HG03060 (cell line): Measurements from ENCODE around the gene HOXD10.

Experiments used
- ATAC-seq: cut with Tn5 transposase; IDR thresholded peaks from one replicate; pipeline ENCODE4 v1.9.1; 2021; ENCODE audit warnings: low read depth, moderate number of reproducible peaks; ENCODE audit not compliant: unreplicated experiment

Gene HOXD10

DNA sequence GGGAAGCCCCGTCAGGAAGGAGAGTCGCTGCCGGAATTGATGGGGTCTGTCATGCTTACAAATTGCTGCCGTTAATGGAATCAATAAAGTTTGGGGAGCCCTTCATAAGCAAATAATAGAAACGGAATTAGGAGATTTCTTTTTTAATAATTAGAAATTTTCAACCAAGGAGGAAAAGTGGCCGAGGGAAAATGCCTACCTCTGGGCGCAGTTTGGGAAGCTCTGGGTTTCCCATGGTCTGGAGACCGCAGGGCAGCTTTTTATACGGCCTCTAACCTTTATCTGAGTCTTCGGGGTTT, 34.1 kb upstream of the HOXD10 start:
- no peak for ATAC-seq

- no peak for ATAC-seq
These were observed 33.5 kb upstream of the HOXD10 start for GRCh38 chr2:176082824-176083751.

GRCh38 chr2:176083796-176084261, 32.7 kb upstream of the HOXD10 start, which contains the start of gene EVX2:
Gene EVX2, minus strand, starts transcription at chr2:176083962. Its CDS starts 186 bp downstream, at chr2:176083776.
- no peak for ATAC-seq

DNA sequence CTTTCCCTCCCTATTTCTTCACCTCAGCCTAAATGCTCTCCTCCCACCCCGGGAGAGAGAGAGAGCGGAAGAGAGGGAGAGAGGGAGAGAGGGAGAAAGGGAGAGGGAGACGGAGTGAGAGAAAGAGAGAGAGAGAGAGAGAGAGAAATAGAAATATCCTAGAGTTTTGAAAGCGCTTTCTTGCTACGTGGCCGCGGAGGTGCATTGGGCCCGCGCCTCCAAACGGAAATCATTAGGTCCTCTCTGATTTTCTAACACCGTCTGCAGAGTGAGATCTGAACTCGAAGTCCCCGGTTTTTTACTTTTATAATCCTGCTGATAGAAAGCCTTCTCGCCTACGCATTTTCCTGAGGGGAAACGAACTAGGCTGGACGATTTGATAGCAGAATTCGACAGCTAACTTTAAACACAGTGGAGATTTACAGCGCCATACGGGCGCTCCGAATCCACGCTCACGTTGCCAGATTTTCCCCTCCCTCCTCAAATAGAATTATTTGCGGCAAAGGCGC, 31.9 kb upstream of the HOXD10 start:
- ATAC-seq = no peak

- no peak for ATAC-seq
These were observed 31.3 kb upstream of the HOXD10 start for GRCh38 chr2:176085120-176085788.

DNA sequence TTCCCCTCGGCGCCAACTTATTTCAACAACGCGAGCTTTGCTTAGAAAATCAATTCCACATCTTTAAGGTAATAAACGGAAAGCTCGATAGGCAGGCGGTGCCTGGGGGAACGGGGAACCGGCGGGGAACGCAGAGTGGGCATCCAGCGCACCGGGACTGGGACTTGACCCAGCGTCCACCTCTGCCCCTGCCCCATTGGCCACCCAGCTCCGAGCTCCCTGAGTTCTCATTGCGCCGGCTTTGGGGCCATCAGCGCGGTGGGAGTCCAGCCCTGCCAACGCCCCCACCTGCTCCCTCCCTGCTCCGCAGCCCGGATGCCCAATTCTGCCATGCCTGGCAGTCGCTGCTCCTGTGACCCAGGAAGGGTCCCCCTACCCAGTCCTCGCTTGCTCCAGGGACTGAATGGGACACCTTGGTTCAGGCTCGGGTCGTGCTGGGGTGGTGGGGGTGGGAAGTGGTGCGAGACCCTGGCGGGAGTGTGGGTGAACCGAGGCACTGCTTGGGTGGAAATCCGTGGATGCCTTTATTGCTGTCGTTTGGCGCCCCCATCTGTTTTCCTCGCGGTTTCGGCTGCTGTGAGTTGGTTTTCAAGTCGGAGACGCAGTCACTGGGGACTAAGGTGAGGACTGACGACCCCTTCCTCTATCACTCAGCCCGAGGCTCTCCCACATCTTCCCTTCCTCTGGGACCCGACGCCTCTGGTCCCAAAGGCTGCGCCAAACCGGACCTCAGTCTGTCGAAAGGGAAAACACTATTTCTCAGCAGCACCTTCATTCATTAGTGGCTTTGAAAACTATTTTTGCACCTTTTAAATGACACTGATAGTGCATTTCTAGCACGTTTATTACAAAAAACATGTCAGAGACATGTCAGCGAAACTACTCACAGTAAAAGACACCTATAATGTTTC, 30.5 kb upstream of the HOXD10 start:
- ATAC-seq = no peak

- no peak for ATAC-seq
These were observed 29.1 kb upstream of the HOXD10 start for GRCh38 chr2:176087330-176088047.

- no peak for ATAC-seq
These were observed 28.3 kb upstream of the HOXD10 start for GRCh38 chr2:176088048-176088936.

DNA sequence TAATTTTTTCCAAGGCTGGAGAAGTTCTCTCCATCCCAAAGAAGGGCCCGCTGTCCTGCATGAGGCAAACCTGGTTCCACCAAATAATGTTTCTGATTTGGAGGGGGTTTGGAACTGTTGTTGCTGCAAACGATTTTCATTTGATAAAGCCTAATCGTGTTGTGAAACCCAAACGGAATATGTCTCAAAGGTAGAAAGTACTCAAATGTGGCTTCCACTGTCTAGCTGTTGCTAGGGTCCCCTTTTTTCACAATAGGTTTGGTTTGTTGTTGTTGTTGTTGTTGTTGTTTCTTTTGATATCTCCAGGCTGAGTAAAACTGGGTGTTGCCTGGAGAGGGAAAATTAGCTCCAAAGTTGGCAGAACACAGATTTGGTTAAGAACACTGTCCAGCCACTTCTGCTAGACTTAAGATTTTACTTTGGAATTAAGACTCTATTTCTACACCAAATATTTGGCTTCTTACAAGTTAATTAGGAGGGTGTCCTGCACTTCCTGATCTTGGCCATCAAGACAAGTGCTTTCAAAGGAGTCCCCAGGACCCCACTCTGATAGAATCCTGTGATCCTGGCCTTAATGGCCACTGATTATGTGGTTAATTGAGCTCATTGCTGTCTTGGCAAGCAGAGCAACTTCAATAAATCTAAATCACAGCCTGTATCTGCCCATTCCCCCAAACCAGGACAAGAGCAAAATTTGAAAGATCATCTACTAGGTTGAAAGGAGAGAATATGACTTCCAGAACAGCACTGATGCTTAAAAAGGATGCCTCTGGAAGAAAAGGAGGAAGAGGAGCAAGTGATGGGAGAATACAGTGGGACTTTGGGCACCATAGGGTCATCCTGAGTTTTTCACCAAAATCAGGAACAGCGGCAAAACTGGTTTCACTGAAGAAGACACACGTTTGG, 27.4 kb upstream of the HOXD10 start:
- ATAC-seq = no peak

DNA sequence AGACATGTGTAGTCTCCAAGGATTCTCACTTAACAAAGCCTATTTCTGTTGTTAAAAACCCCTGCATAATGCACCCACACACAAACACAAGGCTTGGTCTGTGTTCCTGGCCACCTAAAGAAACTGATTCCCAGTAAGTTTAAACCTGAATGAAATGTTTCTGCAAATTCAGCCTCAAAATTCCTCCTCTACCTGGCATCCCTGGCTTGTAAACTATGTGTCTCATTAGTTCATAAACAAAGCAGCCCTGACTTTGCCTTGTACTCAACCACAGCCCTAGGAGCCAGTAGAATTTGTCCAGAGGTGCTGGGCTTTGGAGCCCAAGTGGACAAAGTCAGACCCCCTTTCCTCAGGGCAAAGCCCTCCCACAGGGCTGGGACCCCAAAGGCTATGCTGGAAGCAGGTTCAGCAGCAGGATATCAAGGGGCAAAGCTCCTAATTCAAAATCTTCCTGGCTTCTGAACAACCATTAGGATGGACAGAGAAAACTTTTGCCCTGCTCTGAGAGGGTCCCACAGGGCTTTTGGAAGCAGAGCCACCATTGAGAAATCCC, 26.7 kb upstream of the HOXD10 start:
- ATAC-seq = no peak

DNA sequence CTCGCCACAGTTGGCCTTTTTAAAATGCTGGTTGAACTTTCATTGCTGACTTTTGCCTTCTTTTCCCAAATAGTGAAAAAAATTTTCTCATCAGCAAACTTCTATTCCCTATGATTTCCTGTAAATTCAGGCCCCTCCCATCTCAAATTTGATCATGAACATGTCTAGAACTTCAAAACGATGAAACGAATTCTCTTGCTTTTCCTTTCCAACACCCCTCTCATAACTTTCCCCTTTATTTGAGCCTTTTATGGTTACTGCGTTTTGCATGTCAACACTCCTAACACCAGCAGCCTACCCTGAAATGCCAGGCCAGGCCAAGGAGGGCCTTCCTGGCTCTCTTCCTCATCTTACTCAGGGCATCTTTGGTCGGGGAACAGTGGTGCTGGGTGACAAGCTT, 25.7 kb upstream of the HOXD10 start:
- ATAC-seq = no peak

- no peak for ATAC-seq
These were observed 25.0 kb upstream of the HOXD10 start for GRCh38 chr2:176091329-176092258.

GRCh38 chr2:176092270-176093144, 24.1 kb upstream of the HOXD10 start, which contains the start of gene HOXD13:
Gene HOXD13, plus strand, starts transcription at chr2:176092721. Its CDS starts 170 bp downstream, at chr2:176092891.
- ATAC-seq = no peak

DNA sequence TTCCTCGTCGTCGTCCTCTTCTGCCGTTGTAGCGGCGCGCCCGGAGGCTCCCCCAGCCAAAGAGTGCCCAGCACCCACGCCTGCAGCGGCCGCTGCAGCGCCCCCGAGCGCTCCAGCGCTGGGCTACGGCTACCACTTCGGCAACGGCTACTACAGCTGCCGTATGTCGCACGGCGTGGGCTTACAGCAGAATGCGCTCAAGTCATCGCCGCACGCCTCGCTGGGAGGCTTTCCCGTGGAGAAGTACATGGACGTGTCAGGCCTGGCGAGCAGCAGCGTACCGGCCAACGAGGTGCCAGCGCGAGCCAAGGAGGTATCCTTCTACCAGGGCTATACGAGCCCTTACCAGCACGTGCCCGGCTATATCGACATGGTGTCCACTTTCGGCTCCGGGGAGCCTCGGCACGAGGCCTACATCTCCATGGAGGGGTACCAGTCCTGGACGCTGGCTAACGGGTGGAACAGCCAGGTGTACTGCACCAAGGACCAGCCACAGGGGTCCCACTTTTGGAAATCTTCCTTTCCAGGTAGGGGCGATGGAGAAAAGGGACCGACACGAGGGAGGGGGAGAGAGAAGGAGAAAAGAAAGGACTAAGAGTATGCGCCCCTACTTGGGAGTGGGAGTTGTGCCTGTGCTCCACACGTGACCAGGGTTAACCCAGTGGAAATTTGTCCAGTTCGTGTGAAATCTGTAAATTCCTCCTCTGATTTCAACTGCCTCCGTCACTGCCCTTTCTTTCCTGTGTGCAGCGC, 23.3 kb upstream of the HOXD10 start:
- ATAC-seq = no peak

DNA sequence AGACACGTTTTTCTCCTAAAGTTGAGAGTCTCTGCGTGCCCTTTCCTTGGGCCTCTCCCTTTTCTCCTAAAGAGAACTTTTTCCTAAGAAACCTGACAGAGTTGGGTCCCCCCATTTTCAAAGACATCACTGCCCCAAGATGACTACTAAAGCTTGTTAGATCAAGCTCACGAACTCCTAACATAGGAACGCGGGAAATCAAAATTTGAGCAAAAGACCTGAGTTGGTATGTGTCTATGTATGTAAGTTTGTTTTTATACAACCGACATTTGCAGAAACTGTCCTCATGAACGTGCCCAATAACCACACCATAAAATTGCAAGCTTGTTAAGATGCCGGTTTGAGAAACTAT, 22.7 kb upstream of the HOXD10 start:
- no peak for ATAC-seq
